Posterior vena cava (tissue), 2 donors: ENCODE data around the gene SSU72. TPM values are rescaled to one million over a fixed set of nuclear protein-coding genes. Genes with fewer than 3 reads are reported as not detected.

Experiments
- DNase-seq: peaks from one replicate; pipeline ENCODE4 v3.0.0-alpha.2; 2020; ENCODE audit warnings: low spot score
- intact Hi-C, 2 donors: fragments of 100-400 bp; cut with DNase I; formaldehyde crosslinking; loops; one replicate each; pipeline versions ENCODE4 v1.14.1 to v1.14.2; 2022 to 2023
- long read RNA-seq, 2 donors: library from polyadenylated mRNA; unstranded; transcript quantifications; one replicate each; pipeline ENCODE4 v2.0.0, GENCODE V29; 2020 to 2021
- total RNA-seq, 2 donors: library from RNA; stranded (reverse); fragmentation: NEBNext Ultra II Directional; extraction: Animal tissue kit (Norgen Biotek cat#: 25700); gene quantifications; one replicate each; pipeline ENCODE4 v1.2.1, GENCODE V29; 2021
- donor health status: DM: yes; HTN: yes; CAD: no.
- donor health status: DM: yes; HTN: yes; CAD: no.

The SSU72 gene
- total RNA-seq = 10 to 100 TPM; 60.7 to 66.0 TPM
- long read RNA-seq, donor 1, full-length matches to known transcripts = 26 of 28 reads
- long read RNA-seq, donor 1, partial matches to known transcripts = 1 of 28 reads
- long read RNA-seq, donor 1, other reads (novel, unspliced or antisense) = 1 of 28 reads
- long read RNA-seq, donor 2, transcript SSU72-201 (5 exons, 1,290 nt) = major isoform, 41 of 56 reads
- long read RNA-seq, donor 2, partial matches to known transcripts = 6 of 56 reads
- long read RNA-seq, donor 2, other reads (novel, unspliced or antisense) = 8 of 56 reads

DNA sequence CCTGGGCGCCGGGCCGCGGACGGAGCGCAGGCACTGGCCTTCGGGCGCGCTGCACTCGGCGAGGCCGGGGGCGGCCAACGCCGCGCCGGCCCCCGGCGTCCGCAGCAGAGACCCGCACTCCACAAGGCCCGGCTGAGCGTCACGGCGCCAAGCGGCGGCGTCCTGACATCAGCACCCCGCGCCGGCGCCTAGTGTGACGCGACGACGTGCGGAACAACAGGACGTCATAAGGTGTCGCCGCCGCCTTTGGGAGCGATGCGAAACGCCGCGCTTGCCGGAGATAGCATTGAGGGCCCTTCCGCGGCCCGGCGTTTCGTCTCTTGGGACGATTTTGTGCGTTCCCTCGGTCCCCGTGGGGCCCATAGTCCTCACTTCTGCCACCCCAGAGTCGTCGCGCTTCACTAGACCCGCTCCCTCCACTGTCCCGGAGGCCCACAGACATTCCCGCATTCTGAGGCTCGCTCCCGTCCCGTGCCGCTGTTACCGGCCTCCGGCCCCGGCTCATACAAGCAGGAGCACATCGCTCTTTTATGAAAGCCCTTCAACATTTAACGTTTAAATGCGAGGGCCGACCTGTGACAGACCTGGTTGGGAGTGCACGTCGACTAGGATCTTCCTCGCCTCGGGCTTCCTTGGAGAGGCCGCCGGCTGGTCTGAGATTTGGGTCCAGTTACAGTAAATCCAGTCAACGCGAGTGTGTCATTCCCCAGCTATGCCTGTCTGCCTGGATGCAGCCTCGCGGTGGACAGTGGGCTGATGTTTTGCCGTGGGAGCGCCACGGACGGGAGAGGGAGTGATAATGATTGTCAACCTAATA is at the start of gene SSU72:
Gene SSU72, minus strand, starts transcription at position 143 of the 817 bp plus-strand sequence. CDS start 306 bp downstream, outside the sequence.
- DNase-seq = peak; percentile 98
- intact Hi-C loops = no loop called here

DNA sequence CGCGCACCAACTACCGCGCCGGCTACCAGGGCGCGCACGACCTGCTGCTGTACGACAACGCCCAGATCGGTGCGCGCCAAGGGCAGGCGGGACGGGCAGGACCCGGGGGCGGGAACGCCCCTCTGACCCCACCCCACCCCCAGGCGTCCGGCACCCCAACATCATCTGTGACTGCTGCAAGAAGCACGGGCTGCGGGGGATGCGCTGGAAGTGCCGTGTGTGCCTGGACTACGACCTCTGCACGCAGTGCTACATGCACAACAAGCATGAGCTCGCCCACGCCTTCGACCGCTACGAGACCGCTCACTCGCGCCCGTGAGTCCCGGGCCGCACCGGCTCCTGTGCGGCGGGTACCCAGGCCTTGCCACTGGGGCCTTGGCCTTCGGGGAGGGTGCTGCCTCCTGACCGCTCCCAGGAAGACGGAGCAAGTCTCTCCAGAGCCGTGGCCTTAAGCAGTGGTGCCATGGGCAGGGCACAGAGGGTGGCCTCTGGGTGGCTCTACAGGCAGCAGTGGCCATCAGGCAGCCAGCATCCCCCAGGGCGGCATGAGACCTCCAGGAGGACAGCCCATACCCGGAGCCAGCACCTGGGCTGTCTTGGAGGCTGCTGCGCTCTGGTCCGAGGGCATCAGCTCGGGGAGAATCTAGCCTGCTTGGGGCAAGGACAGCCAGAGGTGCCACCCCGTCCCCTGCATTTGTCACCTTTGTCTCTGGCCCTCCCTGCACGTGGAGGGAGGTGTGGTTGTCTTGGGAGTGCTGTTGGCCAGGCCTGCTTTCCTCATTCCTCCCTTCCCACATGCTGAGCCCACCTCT is 49.2 kb upstream of the SSU72 start:
- intact Hi-C loops = no loop called here
- peak; percentile 82 for DNase-seq

- intact Hi-C loops = no loop called here
- no peak for DNase-seq
Observed at GRCh38 chr1:1623181-1623630, 48.5 kb upstream of the SSU72 start.

GRCh38 chr1:1622788-1623094 is 48.1 kb upstream of the SSU72 start:
- intact Hi-C loops = no loop called here

DNA sequence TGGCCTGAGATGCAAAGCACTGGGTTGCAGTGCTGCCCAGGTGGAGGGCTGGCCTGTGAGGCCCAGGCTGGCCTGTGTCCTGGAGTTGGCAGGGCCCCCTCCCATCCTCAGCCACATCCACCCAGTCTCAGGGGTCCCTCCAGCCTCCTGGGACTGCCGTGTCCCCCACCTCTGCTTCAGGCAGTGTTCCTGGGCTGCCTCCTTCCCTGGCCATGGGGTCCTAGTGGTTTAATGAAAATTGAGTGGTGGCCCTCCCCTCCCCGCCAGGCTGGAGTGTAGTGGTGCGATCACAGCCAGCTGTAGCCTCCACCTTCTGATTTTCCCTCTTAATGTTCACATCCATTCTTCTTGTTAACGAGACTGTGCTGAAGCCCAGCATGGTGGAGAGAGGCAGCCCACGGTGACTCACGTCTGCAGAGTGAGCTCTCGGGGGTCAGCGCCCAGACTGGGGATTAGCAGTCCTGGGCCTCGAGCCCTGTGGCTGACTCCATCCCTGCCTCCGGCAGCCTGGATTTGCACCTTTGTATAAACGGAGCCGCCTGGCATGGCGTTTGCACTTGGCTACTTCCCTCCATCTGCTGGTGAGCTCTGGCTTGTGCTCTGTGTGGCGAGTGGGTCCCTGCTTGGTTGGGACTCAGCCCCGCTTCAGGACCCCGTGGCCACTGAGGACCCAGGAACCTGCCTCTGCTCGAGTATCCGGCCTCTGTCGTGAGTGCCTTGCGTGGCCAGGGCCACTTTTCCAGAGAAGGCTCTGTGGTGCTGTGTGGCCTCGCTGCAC is 47.5 kb upstream of the SSU72 start:
- DNase-seq = no peak
- intact Hi-C loops = no loop called here

More at GRCh38 chr1:1622788-1623094, 48.1 kb upstream of the SSU72 start:
- no peak for DNase-seq

DNA sequence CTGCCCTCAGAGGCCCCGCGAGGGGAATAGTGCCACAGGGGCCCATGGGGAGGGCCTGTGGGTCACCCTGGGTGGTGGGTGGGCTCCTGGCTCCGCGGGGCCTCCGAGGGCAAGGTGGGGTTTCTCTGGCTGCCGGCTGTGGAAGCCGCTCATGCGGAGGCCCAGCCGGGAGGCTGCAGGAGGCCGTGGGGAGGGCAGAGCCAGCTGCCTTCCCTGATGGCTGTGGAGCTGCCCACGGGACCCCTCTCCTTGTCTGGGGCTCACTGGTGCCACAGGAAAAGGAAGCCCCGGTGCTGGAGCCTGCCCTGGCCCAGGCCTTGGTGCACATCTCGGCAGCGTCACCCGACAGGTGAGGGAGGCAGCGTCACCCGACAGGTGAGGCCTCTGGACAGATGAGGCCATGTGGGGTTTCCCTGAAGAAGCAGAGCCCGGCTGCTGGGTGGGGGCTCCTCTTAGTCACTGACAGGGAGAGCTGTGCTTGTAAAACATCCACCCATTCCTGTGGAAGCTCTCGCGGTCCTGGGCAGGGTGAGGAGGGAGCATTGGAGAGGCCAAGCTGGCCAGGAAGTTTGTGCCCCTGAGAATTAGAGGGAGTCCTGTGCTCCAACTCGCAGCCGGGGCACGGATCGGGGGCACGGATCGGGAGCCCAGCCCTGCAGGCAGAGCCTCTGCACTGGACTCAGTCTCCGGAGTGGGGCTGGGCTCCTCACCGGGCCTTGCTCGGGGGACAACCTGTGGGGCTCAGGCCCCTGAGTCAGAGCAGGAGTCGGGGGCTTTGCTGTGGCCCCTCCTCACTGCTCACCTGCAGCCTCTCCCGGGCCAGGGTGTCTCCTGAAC is 46.7 kb upstream of the SSU72 start:
- intact Hi-C loops = no loop called here
- no peak for DNase-seq

DNA sequence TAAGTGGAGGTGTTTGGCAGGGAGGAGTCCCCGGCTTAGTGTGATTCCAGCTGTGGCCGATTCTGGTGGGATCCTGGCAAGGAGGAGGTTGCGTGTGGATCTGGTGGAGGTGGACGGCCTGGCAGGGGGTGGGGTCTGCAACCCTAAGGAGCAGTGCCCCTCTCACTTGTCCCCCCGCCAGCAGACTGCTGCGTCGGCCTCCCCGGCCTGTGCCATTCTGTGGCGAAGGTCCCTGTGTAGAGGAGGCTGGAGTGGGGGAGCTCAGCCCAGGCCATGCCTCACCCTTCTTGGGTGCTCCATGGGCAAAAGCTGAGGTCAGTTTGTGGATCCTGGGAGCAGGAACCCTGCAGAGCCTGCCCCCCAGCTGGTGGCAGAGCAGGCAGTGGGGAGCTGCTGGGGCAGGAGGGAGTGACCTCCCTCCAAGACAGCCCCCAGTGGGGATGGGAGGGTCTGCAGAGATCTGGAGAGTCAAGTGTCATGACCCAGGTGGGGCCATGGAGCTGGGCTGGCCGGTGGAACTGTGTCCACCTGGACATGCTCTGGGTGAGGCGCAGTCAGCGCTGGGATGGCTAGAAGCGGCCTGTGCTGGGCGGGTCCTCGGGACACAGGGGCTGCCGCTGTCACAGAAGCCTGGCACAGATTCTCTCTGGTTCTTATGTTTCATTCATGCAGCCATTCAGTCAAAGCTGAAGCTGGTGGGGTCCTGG is 45.9 kb upstream of the SSU72 start:
- intact Hi-C loops = no loop called here
- no peak for DNase-seq

- DNase-seq = no peak
Observed at GRCh38 chr1:1619917-1620361, 45.3 kb upstream of the SSU72 start.

GRCh38 chr1:1618396-1619068 is 43.9 kb upstream of the SSU72 start:
- intact Hi-C loops = no loop called here
- peak; percentile 78 for DNase-seq

More at GRCh38 chr1:1619917-1620361, 45.3 kb upstream of the SSU72 start:
- intact Hi-C loops = no loop called here

DNA sequence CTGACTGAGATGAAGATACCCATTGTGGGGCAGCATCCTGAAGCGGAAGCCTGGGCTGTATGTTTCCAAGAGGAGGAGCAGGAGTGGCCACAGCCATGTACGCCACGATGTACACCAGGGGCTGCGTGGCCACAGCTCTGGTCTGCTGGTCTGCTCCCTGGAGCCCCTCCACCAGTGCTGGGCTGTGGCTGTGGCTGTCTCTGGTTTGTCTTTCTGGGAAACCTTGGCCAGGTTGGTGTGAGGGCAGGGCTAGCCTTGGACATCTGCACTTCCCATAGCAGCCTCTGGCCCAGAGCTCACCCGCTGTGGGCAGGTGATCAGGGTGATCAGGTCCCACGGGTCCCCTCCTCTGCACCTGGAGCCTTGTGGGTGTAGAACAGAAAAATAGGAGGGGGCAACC is 43.3 kb upstream of the SSU72 start:
- intact Hi-C loops = no loop called here

GRCh38 chr1:1617516-1617915 is 42.9 kb upstream of the SSU72 start:
- intact Hi-C loops = no loop called here
- no peak for DNase-seq

More for the DNA sequence above, 43.3 kb upstream of the SSU72 start:
- DNase-seq = no peak

- peak; percentile 84 for DNase-seq
- intact Hi-C loops = no loop called here
Observed at GRCh38 chr1:1616838-1617237, 42.2 kb upstream of the SSU72 start.

DNA sequence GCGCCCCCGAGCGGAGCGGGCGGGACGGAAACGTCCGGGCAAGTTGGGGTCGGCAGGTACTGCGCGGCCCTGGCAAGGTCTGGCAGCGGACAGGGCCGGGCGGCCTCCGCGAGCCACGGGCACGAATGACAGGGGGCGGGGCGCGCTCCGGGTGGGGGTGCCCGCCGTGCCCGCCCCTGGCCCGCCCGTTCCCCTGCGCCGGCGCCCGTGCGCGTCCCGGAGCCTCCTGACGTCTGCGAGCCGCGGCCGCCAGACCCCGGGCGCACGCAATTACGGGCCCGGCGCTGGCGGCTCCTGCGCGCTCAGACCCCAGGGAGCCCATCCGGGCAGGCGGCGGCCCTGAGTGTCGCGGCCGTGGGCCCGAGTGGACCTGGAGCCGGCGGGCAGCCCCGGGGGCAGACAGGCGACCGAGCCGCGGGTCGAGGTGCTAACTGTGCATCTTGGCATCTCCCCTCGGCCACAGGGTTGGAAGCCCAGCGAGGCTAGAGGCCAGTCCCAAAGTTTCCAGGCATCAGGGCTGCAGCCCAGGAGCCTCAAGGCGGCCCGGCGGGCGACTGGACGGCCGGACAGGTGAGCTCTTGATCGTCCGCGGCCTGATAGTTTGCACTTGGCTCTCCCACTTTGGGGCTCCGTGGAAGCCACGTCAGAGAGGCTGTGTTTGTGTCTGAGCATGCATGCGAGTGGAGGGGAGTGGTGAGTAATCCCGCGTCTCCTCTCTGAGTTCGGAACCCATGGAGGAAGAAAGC is 41.6 kb upstream of the SSU72 start:
- DNase-seq = peak; percentile 87
- intact Hi-C loops = no loop called here

DNA sequence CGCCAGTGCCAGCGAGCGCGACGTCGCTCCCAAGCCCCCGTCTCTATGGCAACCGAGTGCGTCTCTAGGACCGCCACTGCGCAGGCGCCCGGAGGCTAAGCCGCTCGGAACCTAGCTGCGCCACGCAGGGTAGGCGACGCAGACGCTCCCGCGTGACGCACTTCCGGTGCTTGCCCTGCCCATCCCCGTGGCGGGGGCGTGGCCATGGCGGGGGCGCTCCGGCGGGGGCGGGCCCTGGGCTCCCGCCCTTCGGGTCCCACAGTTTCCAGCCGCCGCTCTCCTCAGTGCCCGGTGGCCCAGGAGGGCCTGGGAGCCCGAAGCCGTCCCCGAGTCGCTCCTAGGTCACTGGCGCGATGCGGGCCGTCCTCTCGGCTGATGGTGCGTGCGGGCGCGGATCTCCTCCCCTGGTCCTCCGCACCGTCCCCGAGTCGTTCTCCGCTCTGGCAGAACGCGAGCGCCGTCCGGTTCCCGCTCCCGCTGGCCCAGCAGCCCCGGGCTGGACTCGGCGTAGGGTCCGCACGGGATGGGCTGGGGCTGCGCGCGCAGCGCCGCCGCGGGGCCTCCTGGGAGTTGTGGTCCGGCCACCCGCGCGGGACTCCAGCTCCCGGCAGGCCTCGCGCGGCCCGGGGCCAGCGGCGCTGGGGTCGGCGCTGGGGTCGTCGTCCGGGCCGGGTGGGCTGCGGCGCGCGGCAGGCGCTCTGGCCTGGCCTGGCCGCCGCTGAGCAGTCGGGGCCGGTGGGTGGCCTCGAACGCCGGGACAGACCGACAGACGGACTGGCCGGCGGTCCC is 40.8 kb upstream of the SSU72 start, which contains the start of gene MIB2:
Gene MIB2, plus strand, starts transcription at position 245 of the 789 bp plus-strand sequence. CDS start 7,953 bp downstream, outside the sequence.
- intact Hi-C loops = no loop called here
- DNase-seq = peak; percentile 99

DNA sequence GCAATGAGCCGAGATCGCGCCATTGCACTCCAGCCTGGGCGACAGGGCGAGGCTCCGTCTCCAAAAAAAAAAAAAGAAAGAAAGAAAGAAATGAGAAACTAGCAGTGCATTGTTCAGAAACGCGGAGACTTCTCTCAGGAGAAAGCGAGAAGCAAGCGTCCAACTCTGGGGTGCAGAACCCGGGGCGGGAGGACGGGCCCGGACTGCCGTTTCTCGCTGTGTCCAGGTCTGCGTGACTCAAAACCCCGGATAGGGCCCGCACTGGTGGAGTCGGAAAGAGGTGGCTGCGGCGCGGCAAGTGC is 40.2 kb upstream of the SSU72 start:
- no peak for DNase-seq
- intact Hi-C loops = no loop called here
